Measurements from ENCODE around the gene CATSPER1. TPM values are rescaled to one million over a fixed set of nuclear protein-coding genes. Genes with fewer than 3 reads are reported as not detected.

CATSPER1 gene
- total RNA-seq, 1 experiment from 2014 or later, result 1.1 TPM

GRCh38 chr11:66014804-66015453 is 11.3 kb downstream of the CATSPER1 start:
- DNase-seq (no peak), ATAC-seq (peak; percentile 4)
- peaks cover 40% of the 10 kb centered on the region for H3K4me1 ChIP-seq (ENCODE audit: insufficient read depth, low read length)
- 0 out of 2 replicates have a peak overlapping the region, but pooled peaks have one; percentile 10 for H3K27ac ChIP-seq (ENCODE audit: low read length)
- no TSS peak for BruUV-seq (replicated peaks)
- H3K9me3 ChIP-seq (ENCODE audit: low read length), result no peaks in the 10 kb centered on the region
- peak overlapping the region; percentile 37; the same call in 1 of the 2 replicates for H2AFZ ChIP-seq (ENCODE audit: low read length)
- no peak overlapping the region for H3K9ac ChIP-seq (ENCODE audit: low read length)
- intact Hi-C loops (cut with micrococcal nuclease), result no loop called here
- H3K4me3 ChIP-seq (ENCODE audit: low read length), result no peak overlapping the region
- no peaks in the 10 kb centered on the region for H3K27me3 ChIP-seq (ENCODE audit: low read length)
- CTCF ChIA-PET, result no interaction called here
- POLR2A ChIA-PET (ENCODE audit: unreplicated experiment), result no interaction called here
- H3F3A ChIP-seq (ENCODE audit: low read length, unreplicated experiment), result no peaks in the 10 kb centered on the region
- peak overlapping the region; percentile 1; the same call in 1 of the 2 replicates for H3K4me2 ChIP-seq (ENCODE audit: low read length)
- no peaks in the 10 kb centered on the region for H3K36me3 ChIP-seq (ENCODE audit: low read depth, low read length)
- no peaks in the 10 kb centered on the region for H3K79me2 ChIP-seq (ENCODE audit: low read length)
- H4K20me1 ChIP-seq (ENCODE audit: low read length), result no peaks in the 10 kb centered on the region
- TF ChIP-seq EZH2phosphoT487 (IDR thresholded peaks at IDR 0.05; ENCODE audit: borderline replicate concordance, low read length) (no peak), EZH2 (IDR thresholded peaks at IDR 0.05; ENCODE audit: low read length, unreplicated experiment) (no peak), CTCF (conservative IDR thresholded peaks at IDR 0.05; ENCODE audit: low read depth, low read length) (no peak)
- no peaks in the 10 kb centered on the region for H3K9me2 ChIP-seq (replicated peaks; ENCODE audit: low read length)

- Histone ChIP-seq H3K9ac (ENCODE audit: low read length) (no peak overlapping the region), H3K9me2 (replicated peaks; ENCODE audit: low read length) (no peaks in the 10 kb centered on the region), H3K4me3 (ENCODE audit: low read length) (no peak overlapping the region), H3K9me3 (ENCODE audit: low read length) (no peaks in the 10 kb centered on the region), H3K4me2 (ENCODE audit: low read length) (no peak overlapping the region), H4K20me1 (ENCODE audit: low read length) (no peaks in the 10 kb centered on the region), H3K27ac (ENCODE audit: low read length) (no peak overlapping the region), H3K4me1 (ENCODE audit: insufficient read depth, low read length) (peaks cover 42% of the 10 kb centered on the region), H3K79me2 (ENCODE audit: low read length) (no peaks in the 10 kb centered on the region), H3F3A (ENCODE audit: low read length, unreplicated experiment) (no peaks in the 10 kb centered on the region), H3K27me3 (ENCODE audit: low read length) (no peaks in the 10 kb centered on the region), H2AFZ (ENCODE audit: low read length) (no peak overlapping the region), H3K36me3 (ENCODE audit: low read depth, low read length) (no peaks in the 10 kb centered on the region)
- ATAC-seq (no peak), DNase-seq (no peak)
- no peak for TF ChIP-seq EZH2 (IDR thresholded peaks at IDR 0.05; ENCODE audit: low read length, unreplicated experiment)
- TF ChIP-seq EZH2phosphoT487 (IDR thresholded peaks at IDR 0.05; ENCODE audit: borderline replicate concordance, low read length), result no peak
- TF ChIP-seq CTCF (conservative IDR thresholded peaks at IDR 0.05; ENCODE audit: low read depth, low read length), result no peak
- BruUV-seq (replicated peaks), result no TSS peak
- ChIA-PET CTCF (no interaction called here), POLR2A (ENCODE audit: unreplicated experiment) (no interaction called here)
- intact Hi-C loops (cut with micrococcal nuclease), result no loop called here
Measured at GRCh38 chr11:66013762-66014100, 12.5 kb downstream of the CATSPER1 start.

GRCh38 chr11:66012946-66013761 is 13.1 kb downstream of the CATSPER1 start:
- ATAC-seq, result peak; percentile 7; the same call in 1 of the 2 replicates
- no peaks in the 10 kb centered on the region for H3K79me2 ChIP-seq (ENCODE audit: low read length)
- H3K4me2 ChIP-seq (ENCODE audit: low read length), result peak overlapping the region; percentile 45
- no peaks in the 10 kb centered on the region for H3K27me3 ChIP-seq (ENCODE audit: low read length)
- no peaks in the 10 kb centered on the region for H3F3A ChIP-seq (ENCODE audit: low read length, unreplicated experiment)
- intact Hi-C loops (cut with micrococcal nuclease), result no loop called here
- ChIA-PET POLR2A (ENCODE audit: unreplicated experiment) (no interaction called here), CTCF (no interaction called here)
- H3K9ac ChIP-seq (ENCODE audit: low read length), result no peak overlapping the region
- no peaks in the 10 kb centered on the region for H3K36me3 ChIP-seq (ENCODE audit: low read depth, low read length)
- no peaks in the 10 kb centered on the region for H3K9me3 ChIP-seq (ENCODE audit: low read length)
- H3K9me2 ChIP-seq (replicated peaks; ENCODE audit: low read length), result no peaks in the 10 kb centered on the region
- peaks cover 48% of the 10 kb centered on the region for H3K4me1 ChIP-seq (ENCODE audit: insufficient read depth, low read length)
- DNase-seq, result peak; percentile 76
- no peak overlapping the region for H2AFZ ChIP-seq (ENCODE audit: low read length)
- TF ChIP-seq EZH2phosphoT487 (IDR thresholded peaks at IDR 0.05; ENCODE audit: borderline replicate concordance, low read length) (no peak), EZH2 (IDR thresholded peaks at IDR 0.05; ENCODE audit: low read length, unreplicated experiment) (no peak), CTCF (conservative IDR thresholded peaks at IDR 0.05; ENCODE audit: low read depth, low read length) (no peak)
- BruUV-seq (replicated peaks), result no TSS peak
- 0 out of 2 replicates have a peak overlapping the region, but pooled peaks have one; percentile 6 for H3K4me3 ChIP-seq (ENCODE audit: low read length)
- H3K27ac ChIP-seq (ENCODE audit: low read length), result no peak overlapping the region
- no peaks in the 10 kb centered on the region for H4K20me1 ChIP-seq (ENCODE audit: low read length)
